HEK293T (cell line): ENCODE results near the gene MAST4.

Source experiments
- BHLHE40 ChIP-seq: fragments of 450-650 bp; IDR thresholded peaks from 2 replicates; pipeline ENCODE4 v1.6.1; 2016; ENCODE audit warnings: mild to moderate bottlenecking, moderate library complexity, borderline replicate concordance
- FOXM1 ChIP-seq: fragments of 450-650 bp; IDR thresholded peaks from 2 replicates; pipeline ENCODE4 v1.6.1; 2017; ENCODE audit warnings: mild to moderate bottlenecking, borderline replicate concordance
- TF ChIP-seq, protein P1 (sequence below): fragments of 450-650 bp; IDR thresholded peaks from 2 replicates; pipeline ENCODE4 v1.6.1; 2016

DNA sequence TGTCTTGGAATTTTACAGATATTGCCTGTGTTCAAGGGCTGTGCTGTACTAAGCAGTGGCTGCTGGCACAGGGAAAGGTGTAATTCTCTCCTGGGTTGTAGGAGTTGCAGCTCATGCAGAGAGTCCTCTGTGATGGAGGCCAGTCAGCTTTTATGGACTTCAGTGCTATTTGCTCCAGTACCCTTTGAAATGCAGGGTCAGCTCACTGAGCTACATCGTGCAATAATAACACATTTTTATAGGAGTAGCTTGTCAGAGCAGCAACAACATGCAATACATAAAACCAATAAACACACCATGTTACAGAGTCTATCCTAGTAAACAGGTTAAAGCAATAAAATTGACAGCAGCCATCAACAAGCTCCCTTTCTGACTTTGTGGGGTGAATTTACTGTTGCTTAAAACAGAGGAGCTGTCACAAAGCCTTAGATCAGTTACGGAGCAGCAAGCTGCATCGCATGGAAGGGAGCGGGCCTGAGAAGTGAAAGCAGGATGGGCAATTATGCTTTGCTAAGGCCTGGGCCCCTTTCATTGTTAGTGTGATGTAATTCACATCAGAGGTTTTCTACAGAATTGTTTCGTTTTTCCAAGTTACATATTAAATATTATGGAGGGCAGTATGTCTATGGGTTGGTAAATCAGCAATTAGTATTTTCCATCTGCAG, 583.6 kb downstream of the MAST4 start:
- TF ChIP-seq BHLHE40 (no peak), FOXM1 (no peak)
- TF ChIP-seq, protein P1, sequence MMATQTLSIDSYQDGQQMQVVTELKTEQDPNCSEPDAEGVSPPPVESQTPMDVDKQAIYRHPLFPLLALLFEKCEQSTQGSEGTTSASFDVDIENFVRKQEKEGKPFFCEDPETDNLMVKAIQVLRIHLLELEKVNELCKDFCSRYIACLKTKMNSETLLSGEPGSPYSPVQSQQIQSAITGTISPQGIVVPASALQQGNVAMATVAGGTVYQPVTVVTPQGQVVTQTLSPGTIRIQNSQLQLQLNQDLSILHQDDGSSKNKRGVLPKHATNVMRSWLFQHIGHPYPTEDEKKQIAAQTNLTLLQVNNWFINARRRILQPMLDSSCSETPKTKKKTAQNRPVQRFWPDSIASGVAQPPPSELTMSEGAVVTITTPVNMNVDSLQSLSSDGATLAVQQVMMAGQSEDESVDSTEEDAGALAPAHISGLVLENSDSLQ: peak; percentile 67
